ENCODE results near the gene ABCC9. TPM values are rescaled to one million over a fixed set of nuclear protein-coding genes. Genes with fewer than 3 reads are reported as not detected.

ABCC9 gene
- total RNA-seq, 1 donor from 2014 or later: 22.1 TPM

DNA sequence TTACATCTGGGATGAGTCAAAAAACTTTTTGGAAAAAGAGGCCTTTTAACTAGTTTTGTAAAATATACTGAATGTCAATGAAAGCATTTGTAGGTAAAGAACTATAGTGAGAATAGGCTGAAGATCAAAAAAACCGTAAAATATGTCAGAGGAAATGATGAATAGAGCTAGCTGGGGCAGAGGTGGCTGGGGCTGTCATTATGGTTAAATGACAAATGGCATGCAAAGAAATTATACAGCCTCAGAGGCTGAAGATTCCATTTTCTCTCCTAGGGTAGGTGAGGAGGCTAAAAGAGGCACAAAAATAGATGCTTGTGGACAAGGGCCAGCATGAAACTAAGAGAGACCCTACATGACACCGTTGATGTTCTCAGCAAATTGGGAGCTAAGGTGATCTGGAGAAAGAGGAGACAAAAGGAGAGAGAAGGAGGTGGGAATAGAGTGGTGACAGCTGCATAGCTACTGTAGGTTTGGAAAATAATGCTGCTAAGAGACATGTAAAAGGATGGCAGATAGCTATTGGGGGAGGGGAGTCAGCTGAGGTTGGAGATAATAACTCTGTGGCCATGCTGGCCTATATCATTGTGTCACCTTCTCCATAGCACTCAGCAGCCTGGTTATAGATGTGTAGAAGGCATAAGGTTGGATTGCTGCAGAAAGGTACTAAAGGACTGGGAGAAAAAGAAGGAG is 63.8 kb downstream of the ABCC9 start:
- DNase-seq (ENCODE audit: low spot score): no peak

DNA sequence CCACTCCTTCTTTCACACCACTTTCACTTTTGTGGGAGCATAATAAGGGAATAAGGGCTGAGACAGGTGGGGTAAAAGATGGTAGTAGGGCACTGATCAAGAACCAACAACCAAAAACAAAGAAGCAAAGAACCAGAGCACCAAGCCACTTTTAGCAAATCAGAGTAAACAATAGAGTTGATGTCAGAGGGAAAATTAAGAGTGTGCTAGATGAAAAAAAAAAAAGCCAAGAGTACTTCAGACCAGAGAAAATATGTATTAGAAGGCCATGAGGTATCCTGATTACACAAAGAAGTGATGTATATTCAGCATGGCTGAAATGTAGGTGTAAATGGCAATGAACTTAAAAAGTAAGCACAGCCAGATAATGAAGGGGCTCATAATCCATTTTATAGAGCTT is 75.4 kb downstream of the ABCC9 start:
- no peak for DNase-seq (ENCODE audit: low spot score)

DNA sequence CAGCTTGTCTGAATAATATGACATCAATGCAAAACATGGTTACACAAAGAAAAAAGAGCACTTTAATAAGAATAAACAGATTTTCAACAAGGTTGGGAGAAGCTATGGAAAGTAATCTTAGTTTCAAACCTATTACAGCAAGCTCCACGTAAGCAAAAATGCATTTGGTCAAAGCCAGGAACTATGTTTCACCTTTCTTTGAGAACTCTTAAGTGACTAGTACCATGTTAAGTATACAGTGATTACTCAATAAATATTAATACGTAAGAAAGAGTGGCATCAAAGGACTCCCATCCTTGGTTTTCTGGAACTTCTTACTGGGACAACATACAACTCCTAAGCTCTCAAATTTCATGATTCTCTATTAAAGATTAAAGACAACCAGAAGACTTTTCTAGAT is 80.7 kb downstream of the ABCC9 start:
- DNase-seq (ENCODE audit: low spot score): no peak

DNA sequence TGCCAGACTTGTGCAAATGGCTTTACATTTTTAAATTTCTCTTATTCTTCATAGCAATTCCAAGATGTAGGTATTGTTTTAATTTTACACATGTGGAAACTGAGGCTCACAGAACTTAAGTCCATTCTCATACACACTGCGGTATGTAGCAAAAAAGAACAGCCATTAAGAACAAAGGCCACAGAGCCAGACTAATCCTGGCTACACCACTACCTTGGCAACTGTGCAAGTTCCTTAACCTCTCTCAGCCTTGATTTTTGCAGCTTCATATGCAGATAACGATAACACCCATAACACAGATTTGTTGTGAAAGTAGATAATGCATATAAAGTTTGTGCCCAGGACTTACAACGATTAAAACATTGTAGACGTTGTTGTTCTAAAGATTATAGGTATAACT is 81.1 kb downstream of the ABCC9 start:
- DNase-seq (ENCODE audit: low spot score): no peak

DNA sequence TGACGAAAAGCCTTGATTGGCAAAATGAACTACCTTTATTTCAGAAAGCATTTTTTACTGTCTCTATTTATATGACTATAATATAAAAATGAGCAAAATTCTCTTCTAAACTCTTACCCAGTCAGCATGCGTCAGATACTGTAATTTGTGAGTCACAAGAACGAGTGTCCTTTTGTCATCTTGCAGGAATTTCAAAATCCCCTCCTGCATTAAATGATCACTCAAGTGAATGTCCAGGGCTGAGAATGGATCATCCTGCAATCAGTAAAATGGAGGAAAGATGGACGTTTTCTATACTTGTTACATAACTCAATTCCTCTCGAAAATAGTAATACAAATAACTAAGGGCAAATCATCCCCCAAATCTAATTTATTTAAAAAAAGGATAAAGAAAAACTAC is 89.0 kb downstream of the ABCC9 start:
- DNase-seq (ENCODE audit: low spot score): no peak

DNA sequence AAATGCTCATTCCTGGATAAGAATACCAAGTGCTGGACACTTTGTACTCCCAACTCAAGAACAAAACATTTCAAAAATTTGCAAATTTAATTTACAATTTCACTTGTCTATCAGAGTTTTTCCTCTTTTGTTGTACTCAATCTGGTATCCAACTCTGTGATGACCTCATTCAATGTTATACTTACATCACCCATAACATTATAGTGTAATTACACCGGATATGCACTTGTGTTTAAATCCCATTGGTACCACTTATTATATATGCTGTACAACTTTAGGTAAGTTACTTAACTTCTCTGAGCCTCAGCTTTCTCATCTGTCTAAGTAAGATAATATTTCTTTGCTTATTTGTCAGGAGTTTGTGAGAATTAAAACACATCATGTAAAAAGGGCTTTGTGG is 90.1 kb downstream of the ABCC9 start:
- no peak for DNase-seq (ENCODE audit: low spot score)

DNA sequence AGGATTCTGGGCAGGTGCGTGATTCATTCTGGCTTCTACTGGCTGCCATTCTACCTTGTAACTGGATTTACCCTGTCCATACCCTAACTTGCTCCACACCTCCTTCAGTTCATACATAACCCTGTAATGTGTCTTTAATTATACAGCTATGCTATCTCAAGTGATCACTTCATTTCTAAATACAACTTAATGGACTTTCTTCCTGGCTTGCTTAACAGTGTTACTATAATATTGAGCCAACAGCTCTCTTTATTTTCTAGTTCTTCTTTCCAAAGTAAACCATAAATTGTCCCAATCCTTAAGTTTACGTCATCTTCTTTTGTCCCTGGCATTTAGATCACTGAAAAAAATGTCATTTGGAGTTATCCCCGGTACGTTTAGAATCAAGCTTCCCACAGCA is 90.8 kb downstream of the ABCC9 start:
- no peak for DNase-seq (ENCODE audit: low spot score)

DNA sequence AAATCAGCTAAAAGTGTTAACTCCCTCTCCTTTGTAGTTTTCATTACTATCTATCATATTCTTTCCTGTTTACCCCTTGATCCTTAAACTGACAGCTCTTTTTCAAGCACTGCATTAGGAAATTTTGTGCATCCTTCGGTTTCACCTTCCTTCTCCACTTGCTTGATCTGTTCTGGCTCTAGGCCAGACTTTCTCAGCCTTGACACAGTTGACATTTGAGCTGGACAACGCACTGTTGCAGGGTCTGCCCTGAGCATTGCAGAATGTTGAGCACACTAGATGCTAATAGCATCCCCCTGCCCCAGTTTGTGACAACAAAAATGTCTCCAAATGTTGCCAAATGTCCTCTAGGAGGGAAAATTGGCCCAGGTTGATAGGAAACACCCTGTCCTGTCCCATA is 91.3 kb downstream of the ABCC9 start:
- no peak for DNase-seq (ENCODE audit: low spot score)

DNA sequence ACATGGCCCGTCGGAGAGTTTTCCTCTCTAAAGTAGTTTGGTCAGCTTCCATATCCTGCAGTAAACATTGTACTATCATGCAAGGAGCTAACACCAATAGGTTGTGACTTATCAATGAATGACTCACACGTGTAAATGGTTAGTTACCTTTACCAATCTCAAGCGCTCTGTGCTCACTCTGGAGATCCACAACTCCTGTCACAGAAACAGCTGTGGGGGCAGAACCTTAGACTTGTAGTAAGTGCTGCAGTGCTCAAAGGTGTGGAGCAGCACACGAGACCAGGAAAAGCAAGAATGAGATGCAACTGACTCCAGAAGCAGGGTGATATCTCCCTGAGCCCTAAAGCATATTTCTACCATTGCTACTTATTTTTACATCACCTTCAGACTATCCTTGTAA is 93.0 kb downstream of the ABCC9 start:
- no peak for DNase-seq (ENCODE audit: low spot score)

DNA sequence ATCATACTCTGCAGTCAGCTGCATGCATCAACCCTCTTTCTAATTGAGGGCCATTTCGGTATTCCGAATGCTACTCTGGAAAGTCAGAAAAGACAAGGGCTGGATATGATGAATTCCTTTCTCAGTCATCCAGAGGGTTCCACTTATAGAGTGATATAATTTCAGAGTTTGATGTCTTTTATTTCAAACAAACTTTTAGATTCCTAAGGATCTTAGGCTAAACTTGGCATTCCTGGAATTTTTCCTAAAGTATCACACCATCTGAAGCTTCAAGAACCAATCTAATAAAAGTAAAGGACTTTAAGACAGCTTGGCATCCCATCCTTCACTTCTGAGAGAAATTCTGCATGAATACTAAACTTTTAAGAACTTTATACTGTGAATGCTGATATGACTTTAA is 97.4 kb downstream of the ABCC9 start:
- no peak for DNase-seq (ENCODE audit: low spot score)

DNA sequence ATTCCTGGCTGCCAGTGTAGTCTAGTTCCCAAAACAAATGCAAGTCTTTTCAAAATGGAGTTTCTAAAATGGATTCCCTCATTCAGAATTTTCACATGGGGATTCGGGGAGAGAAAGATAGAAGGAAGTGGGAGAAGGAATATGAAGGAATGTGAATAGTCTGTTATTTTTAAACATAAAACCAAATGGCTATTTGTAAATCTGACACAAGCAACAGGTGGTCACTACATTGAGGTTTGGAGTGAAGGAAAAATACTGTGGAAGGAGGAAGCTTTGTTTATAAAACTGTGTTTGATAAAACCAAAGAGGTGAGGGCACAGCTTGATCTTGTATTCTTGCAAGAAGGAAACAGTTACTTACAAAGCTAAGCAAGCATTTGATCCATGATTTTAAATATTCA is 101.5 kb downstream of the ABCC9 start:
- DNase-seq (ENCODE audit: low spot score): no peak

DNA sequence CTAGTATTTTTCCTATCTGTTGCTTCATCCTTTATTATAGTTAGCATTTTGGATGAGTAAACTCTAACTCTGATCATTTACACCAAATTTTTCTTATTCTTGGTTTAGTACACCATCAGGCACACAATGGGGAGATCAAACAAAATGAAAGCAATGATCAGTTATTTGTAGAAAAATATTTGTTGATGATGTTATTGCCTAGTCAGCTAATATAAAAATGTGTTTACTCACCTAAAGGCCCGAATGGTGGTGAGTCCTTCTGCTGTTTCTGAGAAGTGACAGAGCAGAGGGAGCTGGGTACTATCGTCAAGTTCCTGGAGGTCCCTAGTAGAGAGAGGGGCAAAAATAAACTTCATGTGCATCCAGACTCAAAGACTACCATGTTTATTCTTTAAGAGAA is 103.4 kb downstream of the ABCC9 start:
- no peak for DNase-seq (ENCODE audit: low spot score)

DNA sequence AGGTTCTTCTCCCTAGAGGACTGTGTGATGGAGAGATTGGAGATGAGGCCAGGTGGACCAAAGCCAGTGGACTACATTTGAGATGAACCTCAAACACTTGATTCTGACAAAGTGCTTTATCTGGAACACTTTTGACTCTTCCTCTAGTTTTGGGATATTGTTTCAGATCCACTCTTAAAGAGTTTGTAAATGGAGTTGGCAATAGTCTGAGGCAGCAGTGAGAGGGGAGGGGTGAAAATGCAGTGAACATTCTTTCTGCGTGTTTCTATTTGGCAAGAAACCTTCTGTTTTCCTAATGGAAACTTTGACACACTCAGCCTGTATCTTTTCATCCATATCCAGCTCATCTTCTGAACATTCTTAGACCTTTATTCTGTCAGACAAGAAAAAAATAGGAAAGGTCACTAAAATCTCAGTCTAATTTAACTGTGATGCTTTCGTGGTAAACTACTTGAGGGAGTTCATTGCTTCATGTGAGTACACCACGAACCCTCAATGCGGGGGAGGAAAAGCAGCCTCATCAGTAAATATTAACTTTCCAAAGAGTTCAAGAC is 109.4 kb downstream of the ABCC9 start:
- no peak for DNase-seq (ENCODE audit: low spot score)

DNA sequence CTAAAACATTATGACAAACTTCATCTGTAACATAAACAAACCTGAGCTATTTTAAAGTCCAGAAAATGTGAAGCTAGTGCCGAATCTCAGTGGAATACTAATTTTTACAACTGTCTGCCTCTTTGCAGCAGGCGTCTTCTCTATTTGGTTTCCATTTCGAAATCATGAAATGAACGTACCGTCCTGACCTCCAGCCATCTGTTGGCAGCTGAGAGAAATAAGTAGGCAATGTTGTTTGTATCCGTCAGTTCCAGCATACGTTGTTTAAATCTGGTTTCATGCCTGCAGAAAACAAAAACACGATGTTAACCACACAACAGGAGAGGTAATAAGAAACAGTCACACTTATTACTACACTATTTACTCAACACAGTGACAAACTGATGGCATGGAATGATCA is 112.4 kb downstream of the ABCC9 start:
- no peak for DNase-seq (ENCODE audit: low spot score)

DNA sequence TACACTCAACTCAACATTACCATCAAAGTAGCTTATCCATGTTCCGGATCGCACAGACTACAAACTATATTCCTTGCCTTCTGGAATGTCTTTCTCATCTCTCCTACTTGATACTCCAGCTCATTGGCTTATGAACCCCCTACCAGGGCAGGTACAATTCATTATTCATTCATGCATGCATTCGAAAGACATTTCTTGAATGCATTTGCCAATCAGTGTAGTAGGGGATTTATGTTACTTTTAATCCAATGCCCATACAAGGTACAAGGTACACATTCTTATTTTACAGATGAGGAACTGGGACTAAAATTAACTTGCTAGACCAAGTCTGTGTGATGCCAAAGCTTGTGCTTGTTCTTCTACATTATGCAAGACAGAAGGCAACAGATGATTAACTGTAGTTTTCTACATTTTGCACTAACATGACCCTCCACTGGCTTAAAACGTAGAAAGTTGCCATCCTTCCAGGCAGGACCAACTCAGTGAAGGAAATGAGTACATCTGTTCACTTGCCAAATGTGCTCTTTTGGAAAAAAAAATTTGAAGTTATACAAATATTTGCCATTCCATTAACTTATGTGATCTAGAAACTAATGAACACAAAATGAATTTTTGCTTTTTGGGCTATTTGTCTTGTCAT is 113.0 kb downstream of the ABCC9 start:
- no peak for DNase-seq (ENCODE audit: low spot score)

DNA sequence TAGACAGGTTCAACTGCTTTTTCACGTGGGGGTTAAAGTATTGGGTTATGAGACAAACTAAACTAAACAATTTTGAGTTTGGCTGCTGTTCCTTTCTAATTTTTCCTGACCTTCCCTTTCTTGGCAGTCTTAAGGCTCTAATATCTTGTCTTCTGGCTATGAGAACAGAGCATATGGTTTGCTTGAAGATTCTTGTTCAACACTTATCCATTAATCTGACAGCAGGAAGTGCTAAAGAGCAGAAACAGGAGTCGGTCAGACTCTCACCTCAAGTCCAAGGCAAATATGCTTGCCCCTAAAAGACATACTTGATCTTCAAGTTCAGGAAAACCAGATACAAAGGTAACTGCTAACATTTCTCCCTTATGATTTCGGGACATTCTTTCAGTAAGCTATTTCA is 114.1 kb downstream of the ABCC9 start:
- DNase-seq (ENCODE audit: low spot score): no peak

DNA sequence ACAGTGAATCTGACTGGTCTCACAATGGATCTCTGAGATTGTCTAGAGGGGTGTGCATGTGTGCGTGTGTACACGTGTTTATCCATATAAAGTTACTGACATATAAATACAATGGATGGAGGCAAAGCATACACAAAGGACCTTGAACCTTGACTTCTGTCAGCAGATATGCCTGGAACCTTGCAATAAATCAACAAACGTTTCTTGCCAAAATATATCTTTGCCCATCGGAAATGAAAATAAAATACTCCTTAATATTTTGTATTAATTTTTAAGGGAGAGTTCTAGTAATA is 114.7 kb downstream of the ABCC9 start:
- no peak for DNase-seq (ENCODE audit: low spot score)

DNA sequence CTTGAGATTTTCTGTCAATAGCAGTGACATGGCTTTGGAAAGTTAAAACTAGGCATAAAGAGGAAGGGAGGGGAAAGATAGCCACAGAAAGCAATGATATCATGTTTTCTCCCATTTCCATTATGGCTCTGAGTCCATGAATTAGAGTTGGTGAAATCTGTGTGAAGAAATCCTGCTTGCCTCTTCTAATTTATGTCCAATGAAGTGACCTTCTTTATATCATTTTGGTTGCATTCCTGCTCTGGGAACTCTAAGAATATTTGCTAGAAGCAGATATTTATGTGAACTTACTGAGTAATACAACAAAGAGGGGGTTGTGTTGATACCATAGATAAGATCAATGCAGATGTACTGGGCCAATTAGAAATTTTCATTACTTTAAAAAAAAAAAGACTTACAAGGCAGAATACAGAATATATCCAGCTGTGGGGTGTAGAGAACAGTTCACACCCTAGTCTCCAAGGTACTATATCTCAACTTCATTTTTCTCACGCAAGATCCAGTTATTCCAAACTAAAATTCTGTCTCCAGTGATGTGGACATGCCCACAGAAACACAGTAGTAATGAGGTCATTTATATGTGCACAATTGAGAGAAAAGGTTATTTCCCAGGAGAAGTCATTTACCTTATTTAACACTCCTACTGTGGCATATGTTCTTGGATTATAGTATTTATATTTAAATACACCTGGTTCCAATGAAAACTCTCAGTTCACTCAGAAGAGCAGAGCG is 115.2 kb downstream of the ABCC9 start:
- DNase-seq (ENCODE audit: low spot score): no peak

DNA sequence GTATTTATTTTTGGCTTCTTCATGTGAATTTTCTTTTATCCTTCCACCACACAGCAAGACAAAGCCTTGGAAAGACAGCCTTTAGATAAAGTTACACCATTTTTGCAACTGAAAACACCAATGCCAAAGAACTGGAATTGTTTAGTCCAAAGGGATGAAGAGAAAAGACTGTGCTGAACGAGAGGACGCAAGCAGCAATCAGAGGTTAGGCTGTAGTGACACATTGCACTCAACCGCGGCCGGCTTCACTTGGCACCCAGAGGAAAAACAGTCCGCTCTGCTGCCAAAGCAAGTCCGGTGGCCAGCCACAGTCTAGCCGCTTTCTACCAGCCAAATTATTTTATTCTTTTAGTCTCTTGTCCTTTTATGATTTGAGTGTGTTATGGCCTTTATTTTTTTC is 117.6 kb downstream of the ABCC9 start:
- DNase-seq (ENCODE audit: low spot score): no peak

DNA sequence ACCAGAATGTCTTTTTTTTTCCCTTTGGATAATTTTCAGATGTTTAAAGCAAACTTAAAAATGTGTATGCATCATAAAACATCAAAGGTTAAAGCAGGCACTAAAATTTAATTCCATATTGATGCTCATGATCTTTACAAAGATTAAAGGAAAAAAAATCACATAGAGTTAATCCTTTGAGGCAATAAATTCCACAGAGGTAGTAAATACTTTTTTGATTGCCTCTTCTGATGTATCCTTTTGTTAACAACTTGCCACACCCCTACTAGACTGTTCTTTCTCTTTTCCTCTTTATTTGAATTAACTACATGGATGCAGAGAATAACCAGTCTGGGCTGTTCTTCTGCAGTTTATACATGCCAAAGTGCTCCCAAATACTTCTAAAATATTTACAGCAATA is 121.5 kb downstream of the ABCC9 start:
- DNase-seq (ENCODE audit: low spot score): no peak

DNA sequence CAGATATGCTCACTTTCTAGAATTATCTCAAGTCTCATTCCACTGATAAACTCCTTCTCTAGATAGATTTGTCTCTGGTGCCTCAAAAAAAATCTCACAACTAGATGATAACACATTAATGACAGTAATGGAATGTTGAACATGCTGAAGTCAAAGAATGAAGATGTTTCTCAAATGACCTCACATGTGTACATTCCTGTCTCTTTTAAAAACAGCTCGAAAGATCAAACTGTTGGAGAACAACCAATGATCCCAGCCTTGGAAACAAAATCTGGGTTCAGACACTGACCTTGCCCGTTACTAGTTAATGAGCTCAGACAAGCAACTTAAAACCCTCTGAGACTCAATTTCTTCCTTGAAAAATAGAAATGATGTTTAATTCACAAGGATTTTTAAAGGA is 122.0 kb downstream of the ABCC9 start:
- no peak for DNase-seq (ENCODE audit: low spot score)

DNA sequence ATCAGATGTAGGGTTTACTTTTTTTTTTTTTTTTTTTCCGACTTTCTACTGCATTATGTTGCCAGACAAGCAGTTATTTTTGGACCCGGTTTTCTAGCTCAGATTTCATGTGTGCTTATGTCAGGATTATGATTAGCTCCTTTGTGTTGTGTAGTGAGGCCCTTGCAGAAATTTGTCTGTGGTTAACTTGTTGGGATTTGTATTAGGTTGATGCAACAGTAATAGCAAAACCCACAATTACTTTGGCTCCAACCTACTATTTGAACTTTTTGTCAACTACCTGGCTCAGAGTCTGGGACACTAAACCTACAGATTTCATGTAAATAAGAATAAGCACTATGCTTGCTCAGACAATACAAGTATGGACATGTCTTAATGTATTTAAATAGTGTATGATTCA is 122.6 kb downstream of the ABCC9 start:
- no peak for DNase-seq (ENCODE audit: low spot score)

All from ureter (tissue), 1 donor.